ENCODE measurements around the gene XRCC1.
A peak's percentile ranks its signal among the peaks of the same experiment; 100 is the strongest.

The XRCC1 gene

GRCh38 chr19:43595605-43595998, 20.3 kb upstream of the XRCC1 start (continued):
- TF ChIP-seq ZEB2 (tag by site-specific recombination; IDR thresholded peaks at IDR 0.05) (no peak), ZNF530 (tag by site-specific recombination; IDR thresholded peaks at IDR 0.05; ENCODE audit: low read depth) (no peak), ZNF391 (tag by site-specific recombination; IDR thresholded peaks at IDR 0.05; ENCODE audit: borderline replicate concordance, low read depth) (no peak), ZNF639 (tag by site-specific recombination; IDR thresholded peaks at IDR 0.05) (no peak), ZBTB20 (tag by site-specific recombination; IDR thresholded peaks at IDR 0.05) (no peak), OVOL3 (tag by site-specific recombination; IDR thresholded peaks at IDR 0.05) (no peak), ZFHX2 (tag by site-specific recombination; conservative IDR thresholded peaks at IDR 0.05) (0 out of 2 replicates have a peak, but pooled peaks have one; percentile 8), ZNF629 (tag by site-specific recombination; IDR thresholded peaks at IDR 0.05) (no peak), SP7 (tag by site-specific recombination; IDR thresholded peaks at IDR 0.05) (no peak), ZNF704 (tag by site-specific recombination; IDR thresholded peaks at IDR 0.05) (no peak), ZNF324 (tag by site-specific recombination; IDR thresholded peaks at IDR 0.05) (peak; percentile 59), ZNF610 (tag by site-specific recombination; IDR thresholded peaks at IDR 0.05; ENCODE audit: borderline replicate concordance) (no peak), HOXA7 (CRISPR knock-in tag; IDR thresholded peaks at IDR 0.05; ENCODE audit: borderline replicate concordance) (no peak), YY2 (tag by site-specific recombination; IDR thresholded peaks at IDR 0.05) (no peak), ZNF549 (tag by site-specific recombination; IDR thresholded peaks at IDR 0.05) (no peak), ELK4 (IDR thresholded peaks at IDR 0.05; ENCODE audit: borderline replicate concordance, low read depth, low read length) (no peak), ZNF184 (tag by site-specific recombination; IDR thresholded peaks at IDR 0.05) (no peak), SCRT1 (tag by site-specific recombination; IDR thresholded peaks at IDR 0.05; ENCODE audit: borderline replicate concordance) (no peak), OSR2 (tag by site-specific recombination; IDR thresholded peaks at IDR 0.05) (no peak), ZNF341 (tag by site-specific recombination; IDR thresholded peaks at IDR 0.05; ENCODE audit: low read depth) (peak; percentile 63), SP2 (tag by site-specific recombination; IDR thresholded peaks at IDR 0.05) (no peak), GFI1B (tag by site-specific recombination; IDR thresholded peaks at IDR 0.05) (peak; percentile 89), ZNF670 (tag by site-specific recombination; IDR thresholded peaks at IDR 0.05; ENCODE audit: low read depth) (no peak), ZNF335 (tag by site-specific recombination; conservative IDR thresholded peaks at IDR 0.05) (no peak), ZNF416 (tag by site-specific recombination; IDR thresholded peaks at IDR 0.05) (no peak), GLI2 (tag by site-specific recombination; IDR thresholded peaks at IDR 0.05; ENCODE audit: borderline replicate concordance, low read depth) (no peak), ZNF843 (tag by site-specific recombination; IDR thresholded peaks at IDR 0.05) (0 out of 2 replicates have a peak, but pooled peaks have one; percentile 34), SCRT2 (tag by site-specific recombination; IDR thresholded peaks at IDR 0.05) (peak; percentile 59; the same call in 1 of the 2 replicates), ZBTB11 (tag by site-specific recombination; conservative IDR thresholded peaks at IDR 0.05; ENCODE audit: low read depth) (peak; percentile 11), ZNF433 (tag by site-specific recombination; IDR thresholded peaks at IDR 0.05; ENCODE audit: low read depth) (no peak), ZNF19 (tag by site-specific recombination; IDR thresholded peaks at IDR 0.05; ENCODE audit: low read depth) (no peak), ZNF658 (tag by site-specific recombination; IDR thresholded peaks at IDR 0.05) (no peak), ZSCAN23 (tag by site-specific recombination; IDR thresholded peaks at IDR 0.05) (0 out of 2 replicates have a peak, but pooled peaks have one; percentile 16), ZNF311 (tag by site-specific recombination; IDR thresholded peaks at IDR 0.05; ENCODE audit: borderline replicate concordance) (no peak), ZNF221 (tag by site-specific recombination; IDR thresholded peaks at IDR 0.05; ENCODE audit: borderline replicate concordance) (no peak), ZNF366 (tag by site-specific recombination; conservative IDR thresholded peaks at IDR 0.05) (no peak; the same call in none of the 2 replicates), ZNF626 (tag by site-specific recombination; IDR thresholded peaks at IDR 0.05) (no peak)

All from HEK293 (cell line).